ENCODE data around the gene VPS37D. TPM values are rescaled to one million over a fixed set of nuclear protein-coding genes. Genes with fewer than 3 reads are reported as not detected.

VPS37D gene
- polyA plus RNA-seq, 1 of the 3 experiments (the other 2 are of a cell fraction), result 7.4 TPM

DNA sequence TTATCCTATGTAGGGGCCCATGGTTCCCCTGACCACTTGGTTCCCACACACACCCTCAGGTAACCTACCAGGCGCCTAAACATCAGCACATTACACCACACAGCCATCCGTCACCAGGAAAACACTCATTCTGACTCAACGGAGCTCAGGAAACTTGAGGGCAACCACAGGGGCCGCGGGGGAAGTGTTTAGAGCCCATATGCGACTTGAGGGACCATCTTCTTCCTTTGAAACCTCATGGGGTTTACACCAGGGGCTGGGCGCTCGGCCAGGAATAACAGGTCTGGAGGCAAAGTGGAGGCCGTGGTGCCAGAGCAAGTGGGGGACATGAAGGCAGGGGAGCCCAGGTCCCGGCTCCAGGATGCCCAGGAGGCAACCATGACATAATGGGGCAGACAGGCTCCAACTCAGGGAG, 50.4 kb downstream of the VPS37D start:
- POLR2A ChIA-PET, result no interaction called here
- TF ChIP-seq, protein P1, sequence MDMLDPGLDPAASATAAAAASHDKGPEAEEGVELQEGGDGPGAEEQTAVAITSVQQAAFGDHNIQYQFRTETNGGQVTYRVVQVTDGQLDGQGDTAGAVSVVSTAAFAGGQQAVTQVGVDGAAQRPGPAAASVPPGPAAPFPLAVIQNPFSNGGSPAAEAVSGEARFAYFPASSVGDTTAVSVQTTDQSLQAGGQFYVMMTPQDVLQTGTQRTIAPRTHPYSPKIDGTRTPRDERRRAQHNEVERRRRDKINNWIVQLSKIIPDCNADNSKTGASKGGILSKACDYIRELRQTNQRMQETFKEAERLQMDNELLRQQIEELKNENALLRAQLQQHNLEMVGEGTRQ (IDR thresholded peaks at IDR 0.05; ENCODE audit: borderline replicate concordance, low read depth, low read length), result no peak
- TF ChIP-seq, protein P2, sequence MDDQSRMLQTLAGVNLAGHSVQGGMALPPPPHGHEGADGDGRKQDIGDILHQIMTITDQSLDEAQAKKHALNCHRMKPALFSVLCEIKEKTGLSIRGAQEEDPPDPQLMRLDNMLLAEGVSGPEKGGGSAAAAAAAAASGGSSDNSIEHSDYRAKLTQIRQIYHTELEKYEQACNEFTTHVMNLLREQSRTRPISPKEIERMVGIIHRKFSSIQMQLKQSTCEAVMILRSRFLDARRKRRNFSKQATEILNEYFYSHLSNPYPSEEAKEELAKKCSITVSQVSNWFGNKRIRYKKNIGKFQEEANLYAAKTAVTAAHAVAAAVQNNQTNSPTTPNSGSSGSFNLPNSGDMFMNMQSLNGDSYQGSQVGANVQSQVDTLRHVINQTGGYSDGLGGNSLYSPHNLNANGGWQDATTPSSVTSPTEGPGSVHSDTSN (IDR thresholded peaks at IDR 0.05), result peak; percentile 86
- TF ChIP-seq EP300 (IDR thresholded peaks at IDR 0.05; ENCODE audit: borderline replicate concordance in 1 of 2, low read depth in 1 of 2, low read length in 1 of 2), result peak in 1 of 2 experiments; percentile 95; a peak in 2 of 4 replicates
- TF ChIP-seq, protein P3, sequence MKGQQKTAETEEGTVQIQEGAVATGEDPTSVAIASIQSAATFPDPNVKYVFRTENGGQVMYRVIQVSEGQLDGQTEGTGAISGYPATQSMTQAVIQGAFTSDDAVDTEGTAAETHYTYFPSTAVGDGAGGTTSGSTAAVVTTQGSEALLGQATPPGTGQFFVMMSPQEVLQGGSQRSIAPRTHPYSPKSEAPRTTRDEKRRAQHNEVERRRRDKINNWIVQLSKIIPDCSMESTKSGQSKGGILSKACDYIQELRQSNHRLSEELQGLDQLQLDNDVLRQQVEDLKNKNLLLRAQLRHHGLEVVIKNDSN (IDR thresholded peaks at IDR 0.05; ENCODE audit: borderline replicate concordance, low read depth), result no peak
- peak; percentile 97 for TF ChIP-seq FOSL2 (IDR thresholded peaks at IDR 0.05; ENCODE audit: borderline replicate concordance, low read depth)
- TF ChIP-seq NFIC (IDR thresholded peaks at IDR 0.05; ENCODE audit: borderline replicate concordance), result peak; percentile 98
- TF ChIP-seq FOXJ3 (CRISPR knock-in tag; IDR thresholded peaks at IDR 0.05), result no peak
- TF ChIP-seq TEAD4 (IDR thresholded peaks at IDR 0.05; ENCODE audit: borderline replicate concordance, insufficient read depth), result peak; percentile 91
- TF ChIP-seq, protein P4, sequence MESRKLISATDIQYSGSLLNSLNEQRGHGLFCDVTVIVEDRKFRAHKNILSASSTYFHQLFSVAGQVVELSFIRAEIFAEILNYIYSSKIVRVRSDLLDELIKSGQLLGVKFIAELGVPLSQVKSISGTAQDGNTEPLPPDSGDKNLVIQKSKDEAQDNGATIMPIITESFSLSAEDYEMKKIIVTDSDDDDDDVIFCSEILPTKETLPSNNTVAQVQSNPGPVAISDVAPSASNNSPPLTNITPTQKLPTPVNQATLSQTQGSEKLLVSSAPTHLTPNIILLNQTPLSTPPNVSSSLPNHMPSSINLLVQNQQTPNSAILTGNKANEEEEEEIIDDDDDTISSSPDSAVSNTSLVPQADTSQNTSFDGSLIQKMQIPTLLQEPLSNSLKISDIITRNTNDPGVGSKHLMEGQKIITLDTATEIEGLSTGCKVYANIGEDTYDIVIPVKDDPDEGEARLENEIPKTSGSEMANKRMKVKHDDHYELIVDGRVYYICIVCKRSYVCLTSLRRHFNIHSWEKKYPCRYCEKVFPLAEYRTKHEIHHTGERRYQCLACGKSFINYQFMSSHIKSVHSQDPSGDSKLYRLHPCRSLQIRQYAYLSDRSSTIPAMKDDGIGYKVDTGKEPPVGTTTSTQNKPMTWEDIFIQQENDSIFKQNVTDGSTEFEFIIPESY (IDR thresholded peaks at IDR 0.05; ENCODE audit: borderline replicate concordance, low read depth), result 0 out of 2 replicates have a peak, but pooled peaks have one; percentile 75
- TF ChIP-seq, protein P5, sequence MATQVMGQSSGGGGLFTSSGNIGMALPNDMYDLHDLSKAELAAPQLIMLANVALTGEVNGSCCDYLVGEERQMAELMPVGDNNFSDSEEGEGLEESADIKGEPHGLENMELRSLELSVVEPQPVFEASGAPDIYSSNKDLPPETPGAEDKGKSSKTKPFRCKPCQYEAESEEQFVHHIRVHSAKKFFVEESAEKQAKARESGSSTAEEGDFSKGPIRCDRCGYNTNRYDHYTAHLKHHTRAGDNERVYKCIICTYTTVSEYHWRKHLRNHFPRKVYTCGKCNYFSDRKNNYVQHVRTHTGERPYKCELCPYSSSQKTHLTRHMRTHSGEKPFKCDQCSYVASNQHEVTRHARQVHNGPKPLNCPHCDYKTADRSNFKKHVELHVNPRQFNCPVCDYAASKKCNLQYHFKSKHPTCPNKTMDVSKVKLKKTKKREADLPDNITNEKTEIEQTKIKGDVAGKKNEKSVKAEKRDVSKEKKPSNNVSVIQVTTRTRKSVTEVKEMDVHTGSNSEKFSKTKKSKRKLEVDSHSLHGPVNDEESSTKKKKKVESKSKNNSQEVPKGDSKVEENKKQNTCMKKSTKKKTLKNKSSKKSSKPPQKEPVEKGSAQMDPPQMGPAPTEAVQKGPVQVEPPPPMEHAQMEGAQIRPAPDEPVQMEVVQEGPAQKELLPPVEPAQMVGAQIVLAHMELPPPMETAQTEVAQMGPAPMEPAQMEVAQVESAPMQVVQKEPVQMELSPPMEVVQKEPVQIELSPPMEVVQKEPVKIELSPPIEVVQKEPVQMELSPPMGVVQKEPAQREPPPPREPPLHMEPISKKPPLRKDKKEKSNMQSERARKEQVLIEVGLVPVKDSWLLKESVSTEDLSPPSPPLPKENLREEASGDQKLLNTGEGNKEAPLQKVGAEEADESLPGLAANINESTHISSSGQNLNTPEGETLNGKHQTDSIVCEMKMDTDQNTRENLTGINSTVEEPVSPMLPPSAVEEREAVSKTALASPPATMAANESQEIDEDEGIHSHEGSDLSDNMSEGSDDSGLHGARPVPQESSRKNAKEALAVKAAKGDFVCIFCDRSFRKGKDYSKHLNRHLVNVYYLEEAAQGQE (IDR thresholded peaks at IDR 0.05; ENCODE audit: low read depth, low read length), result peak; percentile 53; the same call in 1 of the 2 replicates
- peak; percentile 96 for TF ChIP-seq TCF12 (IDR thresholded peaks at IDR 0.05)
- no peak for TF ChIP-seq GATA2 (CRISPR knock-in tag; IDR thresholded peaks at IDR 0.05)
- TF ChIP-seq, protein P6, sequence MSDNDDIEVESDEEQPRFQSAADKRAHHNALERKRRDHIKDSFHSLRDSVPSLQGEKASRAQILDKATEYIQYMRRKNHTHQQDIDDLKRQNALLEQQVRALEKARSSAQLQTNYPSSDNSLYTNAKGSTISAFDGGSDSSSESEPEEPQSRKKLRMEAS (IDR thresholded peaks at IDR 0.05; ENCODE audit: low read depth), result peak; percentile 90
- TF ChIP-seq RXRA (IDR thresholded peaks at IDR 0.05; ENCODE audit: borderline replicate concordance, low read depth), result peak; percentile 97
- TF ChIP-seq FOXM1 (IDR thresholded peaks at IDR 0.05; ENCODE audit: low read depth), result peak; percentile 72; the same call in 1 of the 2 replicates
- peak; percentile 79; the same call in 1 of the 2 replicates for TF ChIP-seq POLR2AphosphoS5 (IDR thresholded peaks at IDR 0.05; ENCODE audit: low read depth, low read length)
- TF ChIP-seq RAD21 (IDR thresholded peaks at IDR 0.05; ENCODE audit: low read length), result no peak
- peak; percentile 61; the same call in 1 of the 2 replicates for TF ChIP-seq SIN3A (IDR thresholded peaks at IDR 0.05; ENCODE audit: borderline replicate concordance, low read depth, low read length)
- H3K79me2 ChIP-seq (ENCODE audit: insufficient read depth), result peaks cover 62% of the 10 kb centered on the region

More for the DNA sequence above, 50.4 kb downstream of the VPS37D start:
- H3K4me3 ChIP-seq (ENCODE audit: low read depth in 2 of 2, low read length in 1 of 2), result peak overlapping the region; percentile 75 to 87; a peak in 3 of 4 replicates
- peak overlapping the region; percentile 96 for H3K9ac ChIP-seq
- CTCF ChIA-PET, result interaction anchor here (0.8 to 3.4 kb wide), 6 partner anchors 8 to 111 kb away, joined by 3 to 20 read pairs (median 4); no protein-coding TSS in a partner anchor
- H3F3A ChIP-seq (replicated peaks; ENCODE audit: insufficient read depth), result peaks cover 30% of the 10 kb centered on the region
- H3K4me2 ChIP-seq, result peak overlapping the region; percentile 99
- 6% methylated on average over 10 of the region's 10 CpGs for WGBS (ENCODE audit: low lambda C conversion rate)
- peaks cover 52% of the 10 kb centered on the region for H4K20me1 ChIP-seq (ENCODE audit: insufficient read depth)
- H3K9me2 ChIP-seq, result no peaks in the 10 kb centered on the region
- DNase-seq, result no peak
- H3K27ac ChIP-seq (ENCODE audit: low read depth in 2 of 2, low read length in 1 of 2), result peak overlapping the region in 1 of 2 experiments; percentile 88; a peak in 2 of 4 replicates
- peaks cover 2 to 32% of the 10 kb centered on the region in 2 experiments for H3K36me3 ChIP-seq (replicated peaks in 1 of 2; ENCODE audit: control insufficient read depth in 1 of 2, insufficient read depth in 2 of 2, low read length in 1 of 2)
- no peaks in the 10 kb centered on the region for H3K27me3 ChIP-seq (ENCODE audit: insufficient read depth)
- no peak overlapping the region for H2AFZ ChIP-seq (ENCODE audit: low read depth)
- no peaks in the 10 kb centered on the region for H3K9me3 ChIP-seq
- H3K4me1 ChIP-seq (ENCODE audit: control insufficient read depth in 1 of 2, insufficient read depth in 2 of 2, low read depth in 1 of 2, low read length in 1 of 2), result peaks cover 23 to 42% of the 10 kb centered on the region in 2 experiments; a peak in 3 of 4 replicates

Measured in SK-N-SH (cell line).